MCF 10A (cell line): ENCODE results near the gene WWOX. TPM values are rescaled to one million over a fixed set of nuclear protein-coding genes. Genes with fewer than 3 reads are reported as not detected.

Experiments
- BruUV-seq: library from RNA; stranded (reverse); fragments of 400-500 nt; replicated peaks from 2 replicates; lab custom pipeline; 2021; lab: Mats Ljungman, UMichigan
- CTCF ChIA-PET: fragments of 300-600 bp; sonication (Branson Sonifier 250); formaldehyde crosslinking; extraction: SDS; loops from one replicate; lab custom pipeline; 2021; ENCODE audit warnings: antibody characterized with exemption, inconsistent platforms; lab: Yijun Ruan, JAX
- POLR2A ChIA-PET: fragments of 300-600, 350-650 bp; sonication (Branson Sonifier 250); formaldehyde crosslinking; extraction: SDS; loops from one replicate; lab custom pipeline; 2020; ENCODE audit warnings: antibody characterized with exemption, inconsistent platforms; lab: Yijun Ruan, JAX
- DNase-seq: peaks from one replicate; pipeline ENCODE4 v3.0.0-alpha.2; 2018; ENCODE audit not compliant: unreplicated experiment
- H3K27ac Mint-ChIP-seq: one replicate; pipeline ENCODE4 v1.8.0; 2022; ENCODE audit warnings: mild to moderate bottlenecking, low read depth, mixed read lengths; ENCODE audit not compliant: unreplicated experiment
- H3K27me3 Mint-ChIP-seq: one replicate; pipeline ENCODE4 v1.8.0; 2022; ENCODE audit warnings: mixed read lengths; ENCODE audit not compliant: insufficient read depth, unreplicated experiment
- H3K36me3 Mint-ChIP-seq: one replicate; pipeline ENCODE4 v1.8.0; 2022; ENCODE audit warnings: mild to moderate bottlenecking, moderate library complexity, mixed read lengths; ENCODE audit not compliant: insufficient read depth, unreplicated experiment
- H3K4me1 Mint-ChIP-seq: one replicate; pipeline ENCODE4 v1.8.0; 2022; ENCODE audit warnings: mixed read lengths; ENCODE audit not compliant: insufficient read depth, unreplicated experiment
- H3K4me3 Mint-ChIP-seq: one replicate; pipeline ENCODE4 v1.8.0; 2022; ENCODE audit warnings: mild to moderate bottlenecking, moderate library complexity, mixed read lengths; ENCODE audit not compliant: unreplicated experiment
- H3K9me3 Mint-ChIP-seq: one replicate; pipeline ENCODE4 v1.8.0; 2022; ENCODE audit warnings: mixed read lengths; ENCODE audit not compliant: unreplicated experiment
- intact Hi-C: fragments of 100-400 bp; cut with micrococcal nuclease; formaldehyde crosslinking; loops from 2 replicates; pipeline ENCODE4 v1.14.1; 2022
- total RNA-seq: library from RNA; stranded (reverse); gene quantifications from 2 replicates; pipeline ENCODE4 v1.2.3, GENCODE V29; 2022
- TF ChIP-seq, protein P1 (sequence below): fragments of 200-600 bp; IDR thresholded peaks from one replicate; pipeline ENCODE4 v1.8.0; 2022; ENCODE audit warnings: antibody characterized with exemption, mild to moderate bottlenecking; ENCODE audit not compliant: unreplicated experiment

WWOX gene
- total RNA-seq, 1 experiment from 2014 or later = 18.1 TPM

GRCh38 chr16:78189121-78189520 is 89.7 kb downstream of the WWOX start:
- no peaks in the 10 kb centered on the region for H3K9me3 Mint-ChIP-seq
- CTCF ChIA-PET = no interaction called here
- H3K36me3 Mint-ChIP-seq = no peaks in the 10 kb centered on the region
- H3K4me1 Mint-ChIP-seq = no peaks in the 10 kb centered on the region
- POLR2A ChIA-PET = interaction anchor here (1.4 kb wide), 1 partner anchor 365 kb away, joined by 3 read pairs; no protein-coding TSS in a partner anchor
- no peak overlapping the region for H3K4me3 Mint-ChIP-seq
- no peak for DNase-seq
- H3K27me3 Mint-ChIP-seq = no peaks in the 10 kb centered on the region
- H3K27ac Mint-ChIP-seq = no peak overlapping the region
- intact Hi-C loops = no loop called here
- BruUV-seq = no TSS peak
- TF ChIP-seq, protein P1, sequence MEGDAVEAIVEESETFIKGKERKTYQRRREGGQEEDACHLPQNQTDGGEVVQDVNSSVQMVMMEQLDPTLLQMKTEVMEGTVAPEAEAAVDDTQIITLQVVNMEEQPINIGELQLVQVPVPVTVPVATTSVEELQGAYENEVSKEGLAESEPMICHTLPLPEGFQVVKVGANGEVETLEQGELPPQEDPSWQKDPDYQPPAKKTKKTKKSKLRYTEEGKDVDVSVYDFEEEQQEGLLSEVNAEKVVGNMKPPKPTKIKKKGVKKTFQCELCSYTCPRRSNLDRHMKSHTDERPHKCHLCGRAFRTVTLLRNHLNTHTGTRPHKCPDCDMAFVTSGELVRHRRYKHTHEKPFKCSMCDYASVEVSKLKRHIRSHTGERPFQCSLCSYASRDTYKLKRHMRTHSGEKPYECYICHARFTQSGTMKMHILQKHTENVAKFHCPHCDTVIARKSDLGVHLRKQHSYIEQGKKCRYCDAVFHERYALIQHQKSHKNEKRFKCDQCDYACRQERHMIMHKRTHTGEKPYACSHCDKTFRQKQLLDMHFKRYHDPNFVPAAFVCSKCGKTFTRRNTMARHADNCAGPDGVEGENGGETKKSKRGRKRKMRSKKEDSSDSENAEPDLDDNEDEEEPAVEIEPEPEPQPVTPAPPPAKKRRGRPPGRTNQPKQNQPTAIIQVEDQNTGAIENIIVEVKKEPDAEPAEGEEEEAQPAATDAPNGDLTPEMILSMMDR = no peak

DNA sequence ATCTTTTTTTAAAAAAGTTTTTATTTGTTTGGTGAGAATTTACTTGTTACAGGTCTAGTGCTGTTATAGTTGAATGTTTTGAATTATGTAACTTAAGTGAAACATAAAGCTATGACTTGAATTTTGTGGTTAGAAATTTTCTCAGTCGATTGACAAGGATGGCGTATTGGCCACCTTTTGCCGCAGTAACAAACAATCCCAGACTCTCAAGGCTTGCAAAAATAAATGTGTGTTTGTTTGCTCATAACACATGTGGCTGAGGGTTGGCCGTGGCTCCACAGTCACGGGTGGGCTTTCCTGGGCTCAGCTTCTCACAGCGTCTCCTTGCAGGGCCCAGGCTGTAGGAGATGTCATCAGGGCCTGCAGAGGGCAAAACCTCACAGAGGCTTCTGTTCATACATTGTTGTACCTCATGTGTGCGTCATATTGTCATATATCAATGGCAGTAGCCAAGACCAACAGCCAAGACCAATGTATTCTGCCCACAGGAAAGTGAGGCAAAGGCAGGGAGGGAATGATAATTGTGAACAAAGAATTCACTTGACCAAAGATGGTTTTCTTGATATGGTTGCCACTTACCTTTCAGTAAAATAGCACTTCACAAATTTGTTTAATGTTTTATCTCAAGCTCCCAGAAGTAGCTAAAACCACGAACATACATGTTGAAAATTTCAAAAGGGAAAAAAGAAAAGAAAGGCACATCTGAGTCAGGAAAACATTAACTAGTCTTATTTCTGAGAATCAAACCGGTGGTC is 93.5 kb downstream of the WWOX start:
- intact Hi-C loops = no loop called here
- no TSS peak for BruUV-seq
- CTCF ChIA-PET = interaction anchor here (0.5 kb wide), 1 partner anchor 47 kb away, joined by 3 read pairs; no protein-coding TSS in a partner anchor
- POLR2A ChIA-PET = interaction anchor here (0.7 kb wide), 1 partner anchor 17 kb away, joined by 3 read pairs; no protein-coding TSS in a partner anchor
- no peak overlapping the region for H3K27ac Mint-ChIP-seq
- no peak for DNase-seq
- TF ChIP-seq, protein P1 = no peak
- no peak overlapping the region for H3K4me3 Mint-ChIP-seq
- H3K27me3 Mint-ChIP-seq = no peaks in the 10 kb centered on the region
- H3K9me3 Mint-ChIP-seq = no peaks in the 10 kb centered on the region
- no peaks in the 10 kb centered on the region for H3K4me1 Mint-ChIP-seq
- no peaks in the 10 kb centered on the region for H3K36me3 Mint-ChIP-seq

GRCh38 chr16:78194948-78195347 is 95.5 kb downstream of the WWOX start:
- H3K4me1 Mint-ChIP-seq = no peaks in the 10 kb centered on the region
- no peaks in the 10 kb centered on the region for H3K36me3 Mint-ChIP-seq
- H3K4me3 Mint-ChIP-seq = no peak overlapping the region
- no peaks in the 10 kb centered on the region for H3K27me3 Mint-ChIP-seq
- ChIA-PET CTCF (no interaction called here), POLR2A (no interaction called here)
- DNase-seq = no peak
- no TSS peak for BruUV-seq
- no peak overlapping the region for H3K27ac Mint-ChIP-seq
- no peaks in the 10 kb centered on the region for H3K9me3 Mint-ChIP-seq
- intact Hi-C loops = no loop called here
- TF ChIP-seq, protein P1 = no peak

GRCh38 chr16:78195797-78196196 is 96.3 kb downstream of the WWOX start:
- intact Hi-C loops = no loop called here
- CTCF ChIA-PET = interaction anchor here (1.0 to 1.5 kb wide), 2 partner anchors 39 to 96 kb away, joined by 3 to 4 read pairs; partner anchors contain the start of gene WWOX
- Mint-ChIP-seq H3K9me3 (no peaks in the 10 kb centered on the region), H3K36me3 (no peaks in the 10 kb centered on the region), H3K4me1 (no peaks in the 10 kb centered on the region), H3K27ac (no peak overlapping the region), H3K27me3 (no peaks in the 10 kb centered on the region), H3K4me3 (no peak overlapping the region)
- TF ChIP-seq, protein P1 = no peak
- no TSS peak for BruUV-seq
- POLR2A ChIA-PET = no interaction called here
- DNase-seq = no peak
